ENCODE data around the gene TRIM28.
A peak's percentile ranks its signal among the peaks of the same experiment; 100 is the strongest.
"Not testable (repeated sequence)": the region's sequence is repeated elsewhere in the genome, so short reads cannot be mapped to it uniquely, and the experiment has no call there.

TRIM28 gene

DNA sequence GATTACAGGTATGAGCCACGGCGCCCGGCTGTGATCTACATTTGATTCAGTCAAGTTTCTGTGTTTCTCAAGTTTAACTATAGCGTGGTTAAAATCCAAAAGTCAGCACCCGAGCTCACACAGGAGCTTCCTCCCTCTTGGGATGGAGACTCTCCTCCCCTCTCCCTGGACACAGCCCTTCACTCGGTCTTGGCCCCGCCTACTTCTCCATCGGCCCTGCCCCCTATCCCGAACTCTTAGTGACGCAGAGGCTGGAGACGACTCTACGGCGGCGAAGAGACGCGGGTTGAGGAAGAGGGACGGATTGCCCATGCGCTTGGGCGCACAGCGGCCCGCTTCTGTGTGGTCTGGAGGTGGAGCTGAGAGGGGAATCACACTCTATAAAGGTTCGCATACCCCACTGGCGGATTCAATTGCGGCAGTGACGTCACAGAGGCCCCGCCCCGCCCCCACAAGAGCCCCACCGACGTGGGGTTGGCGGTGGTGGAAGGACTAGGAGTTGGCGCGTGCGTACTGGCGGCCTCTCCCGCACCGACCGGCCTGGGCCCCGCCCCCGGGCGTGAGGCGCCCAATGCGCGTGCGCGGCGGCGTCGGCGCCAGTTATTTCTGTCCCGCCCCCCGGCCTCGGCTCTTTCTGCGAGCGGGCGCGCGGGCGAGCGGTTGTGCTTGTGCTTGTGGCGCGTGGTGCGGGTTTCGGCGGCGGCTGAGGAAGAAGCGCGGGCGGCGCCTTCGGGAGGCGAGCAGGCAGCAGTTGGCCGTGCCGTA lies at the start of gene TRIM28:
TRIM28 (plus strand) TSS at position 239 of the 765 bp plus-strand sequence. CDS start 694 bp downstream, outside the sequence.
- DNase-seq (ENCODE audit: extremely low spot score): peak; percentile 100
- ChIA-PET POLR2A (interaction anchor here (0.5 to 2.9 kb wide), 7 partner anchors 10 to 240 kb away, joined by 3 to 32 read pairs (median 4); partner anchors contain the start of genes CHMP2A and ZBTB45), CTCF (interaction anchor here (1.0 to 2.3 kb wide), 4 partner anchors 10 to 37 kb away, joined by 3 to 23 read pairs (median 9); partner anchors contain the start of genes CHMP2A and ZBTB45)
- TF ChIP-seq, protein P1, sequence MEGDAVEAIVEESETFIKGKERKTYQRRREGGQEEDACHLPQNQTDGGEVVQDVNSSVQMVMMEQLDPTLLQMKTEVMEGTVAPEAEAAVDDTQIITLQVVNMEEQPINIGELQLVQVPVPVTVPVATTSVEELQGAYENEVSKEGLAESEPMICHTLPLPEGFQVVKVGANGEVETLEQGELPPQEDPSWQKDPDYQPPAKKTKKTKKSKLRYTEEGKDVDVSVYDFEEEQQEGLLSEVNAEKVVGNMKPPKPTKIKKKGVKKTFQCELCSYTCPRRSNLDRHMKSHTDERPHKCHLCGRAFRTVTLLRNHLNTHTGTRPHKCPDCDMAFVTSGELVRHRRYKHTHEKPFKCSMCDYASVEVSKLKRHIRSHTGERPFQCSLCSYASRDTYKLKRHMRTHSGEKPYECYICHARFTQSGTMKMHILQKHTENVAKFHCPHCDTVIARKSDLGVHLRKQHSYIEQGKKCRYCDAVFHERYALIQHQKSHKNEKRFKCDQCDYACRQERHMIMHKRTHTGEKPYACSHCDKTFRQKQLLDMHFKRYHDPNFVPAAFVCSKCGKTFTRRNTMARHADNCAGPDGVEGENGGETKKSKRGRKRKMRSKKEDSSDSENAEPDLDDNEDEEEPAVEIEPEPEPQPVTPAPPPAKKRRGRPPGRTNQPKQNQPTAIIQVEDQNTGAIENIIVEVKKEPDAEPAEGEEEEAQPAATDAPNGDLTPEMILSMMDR (IDR thresholded peaks at IDR 0.05; ENCODE audit: control extremely low read depth, extremely low read depth, low read depth, missing control alignments): no peak

DNA sequence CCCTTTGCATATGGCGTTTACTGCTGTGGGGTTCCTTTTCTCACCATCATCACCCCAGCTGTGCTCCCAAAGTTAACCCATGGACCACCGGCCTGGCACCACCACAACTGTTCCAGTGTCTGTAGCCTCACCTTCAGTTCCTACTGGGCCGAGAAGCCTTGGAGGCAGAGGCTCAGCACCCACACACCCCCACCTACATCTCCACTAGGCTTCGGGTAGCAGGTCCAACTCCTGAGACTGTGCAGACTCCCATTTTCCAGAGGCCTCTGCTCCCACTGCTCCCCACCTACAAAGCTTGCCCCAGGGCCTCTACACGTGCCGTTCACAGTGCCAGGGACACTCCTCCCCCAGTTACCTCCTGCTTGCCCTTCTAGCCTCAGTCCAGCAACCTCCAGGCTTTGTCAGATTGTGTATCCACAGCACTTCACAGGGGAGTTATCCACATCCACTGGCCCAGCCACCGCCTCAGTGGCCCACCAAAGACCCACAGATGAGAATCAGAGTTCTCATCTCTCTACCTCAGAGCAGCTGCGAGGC lies 46.2 kb upstream of the TRIM28 start:
- TF ChIP-seq, protein P1 (IDR thresholded peaks at IDR 0.05; ENCODE audit: control extremely low read depth, extremely low read depth, low read depth, missing control alignments): no peak
- CTCF ChIA-PET: interaction anchor here (1.4 to 5.3 kb wide), 2 partner anchors 16 to 22 kb away, joined by 7 to 39 read pairs; partner anchors contain the start of gene ZBTB45
- DNase-seq (ENCODE audit: extremely low spot score): no peak
- POLR2A ChIA-PET: no interaction called here

DNA sequence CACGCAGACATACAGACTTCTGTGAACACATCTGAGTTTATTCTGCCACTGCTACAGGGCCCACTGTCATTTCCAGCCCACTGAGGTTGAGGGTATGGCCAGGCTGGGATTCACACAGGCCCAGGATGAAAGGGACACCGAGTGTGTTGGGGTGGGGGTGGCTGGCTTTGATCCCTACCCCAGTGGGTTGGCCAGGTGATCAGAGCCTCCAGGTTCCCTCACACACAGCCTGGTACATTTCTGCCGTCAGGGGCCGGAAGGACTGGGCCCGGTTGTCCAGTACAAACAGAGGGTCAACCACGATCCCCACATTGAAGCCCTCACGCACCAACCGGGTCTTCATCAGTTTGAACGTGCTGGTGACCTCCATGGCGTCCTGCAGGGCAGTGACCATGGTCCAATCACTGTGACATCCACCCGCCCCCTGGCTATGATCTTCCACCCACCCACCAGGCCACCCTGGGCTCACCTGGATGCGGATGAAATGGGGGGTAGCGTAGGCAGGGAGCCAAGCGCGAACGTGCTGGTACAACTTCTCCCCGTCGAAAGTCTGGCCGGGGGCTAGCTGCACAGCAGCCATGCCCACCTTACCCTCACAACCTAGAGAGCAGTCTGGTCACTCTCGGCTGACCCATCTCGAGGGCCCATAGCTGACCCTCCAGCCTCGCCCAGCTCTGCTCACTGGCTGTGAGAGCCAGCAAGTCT lies 45.4 kb upstream of the TRIM28 start:
- no peak for DNase-seq (ENCODE audit: extremely low spot score)
- CTCF ChIA-PET: interaction anchor here (1.2 to 5.3 kb wide), 3 partner anchors 12 to 21 kb away, joined by 3 to 39 read pairs (median 37); partner anchors contain the start of gene ZBTB45
- POLR2A ChIA-PET: interaction anchor here (1.3 kb wide), 1 partner anchor 9 kb away, joined by 8 read pairs; no protein-coding TSS in a partner anchor
- TF ChIP-seq, protein P1 (IDR thresholded peaks at IDR 0.05; ENCODE audit: control extremely low read depth, extremely low read depth, low read depth, missing control alignments): no peak

DNA sequence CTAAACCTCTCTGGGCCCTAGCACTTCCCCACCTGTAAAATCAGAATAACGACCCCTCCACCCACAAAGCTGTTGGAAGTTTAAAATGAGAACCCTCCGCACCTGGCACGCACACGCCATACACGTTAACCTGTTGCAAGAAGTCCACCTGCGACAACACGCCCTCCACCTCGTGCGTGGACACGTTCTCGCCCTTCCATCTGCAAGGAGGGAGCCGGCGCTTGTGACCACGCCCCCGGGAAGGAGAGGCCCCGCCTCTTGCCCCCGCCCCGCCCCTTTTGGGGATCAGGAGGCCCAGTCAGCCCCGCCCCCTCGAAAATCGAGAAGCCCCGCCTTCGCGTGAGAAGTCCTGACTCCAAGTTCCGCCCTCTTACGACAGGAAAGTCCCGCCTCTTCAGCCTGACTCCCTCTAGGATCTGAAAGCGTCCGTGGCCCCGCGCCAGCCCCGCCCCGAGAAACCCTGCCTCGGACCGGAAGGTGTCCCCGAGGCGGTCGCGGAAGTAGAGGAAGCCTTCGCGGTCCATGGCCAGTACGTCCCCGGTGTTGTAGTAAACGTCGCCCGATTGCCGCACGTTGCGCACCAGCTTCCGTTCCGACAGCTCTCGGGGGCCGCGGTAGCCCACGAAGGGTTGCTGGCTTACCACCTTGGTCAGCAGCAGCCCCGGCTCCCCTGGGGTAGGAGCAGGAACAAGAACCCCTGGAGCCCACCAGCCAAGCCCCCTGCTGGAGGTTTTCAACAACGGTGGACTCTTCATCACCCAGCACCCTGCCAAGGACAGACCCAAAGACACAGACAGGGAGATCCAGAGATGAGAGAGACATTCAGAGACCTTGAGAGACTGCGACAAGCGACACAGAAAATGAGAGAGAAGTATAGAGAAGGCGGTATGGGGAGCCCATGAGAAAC lies 44.6 kb upstream of the TRIM28 start:
- TF ChIP-seq, protein P1 (IDR thresholded peaks at IDR 0.05; ENCODE audit: control extremely low read depth, extremely low read depth, low read depth, missing control alignments): no peak
- peak; percentile 100 for DNase-seq (ENCODE audit: extremely low spot score)
- ChIA-PET POLR2A (interaction anchor here (0.5 to 1.3 kb wide), 2 partner anchors 10 to 75 kb away, joined by 3 to 8 read pairs; no protein-coding TSS in a partner anchor), CTCF (interaction anchor here (1.2 to 5.3 kb wide), 4 partner anchors 12 to 82 kb away, joined by 3 to 39 read pairs (median 23); partner anchors contain the start of gene ZBTB45)

DNA sequence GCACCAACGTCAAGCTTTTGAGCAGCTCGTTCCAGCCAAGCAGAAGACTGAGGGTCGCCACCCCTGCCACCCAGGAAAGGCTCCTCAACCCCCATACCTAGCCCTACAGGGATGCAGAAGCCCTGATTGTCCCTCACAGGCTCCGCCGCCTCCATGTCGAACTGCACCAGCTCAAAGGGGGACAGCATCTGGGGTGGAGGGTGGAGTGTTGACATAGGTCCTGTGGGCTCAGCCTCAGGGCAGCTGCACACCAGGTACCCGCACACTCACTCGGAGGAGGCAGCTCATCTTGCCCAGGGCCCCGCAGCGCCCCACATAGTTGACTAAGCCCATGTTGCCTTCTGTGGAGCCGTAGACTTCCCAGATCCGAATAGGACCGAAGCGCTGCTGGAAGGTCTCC lies 43.6 kb upstream of the TRIM28 start:
- ChIA-PET POLR2A (interaction anchor here (0.6 to 1.0 kb wide), 3 partner anchors 14 to 54 kb away, joined by 3 to 4 read pairs (median 3); partner anchors contain the start of genes CHMP2A and ZBTB45), CTCF (interaction anchor here (0.8 to 5.3 kb wide), 4 partner anchors 10 to 81 kb away, joined by 3 to 39 read pairs (median 23); partner anchors contain the start of gene ZBTB45)
- TF ChIP-seq, protein P1 (IDR thresholded peaks at IDR 0.05; ENCODE audit: control extremely low read depth, extremely low read depth, low read depth, missing control alignments): no peak
- DNase-seq (ENCODE audit: extremely low spot score): no peak

DNA sequence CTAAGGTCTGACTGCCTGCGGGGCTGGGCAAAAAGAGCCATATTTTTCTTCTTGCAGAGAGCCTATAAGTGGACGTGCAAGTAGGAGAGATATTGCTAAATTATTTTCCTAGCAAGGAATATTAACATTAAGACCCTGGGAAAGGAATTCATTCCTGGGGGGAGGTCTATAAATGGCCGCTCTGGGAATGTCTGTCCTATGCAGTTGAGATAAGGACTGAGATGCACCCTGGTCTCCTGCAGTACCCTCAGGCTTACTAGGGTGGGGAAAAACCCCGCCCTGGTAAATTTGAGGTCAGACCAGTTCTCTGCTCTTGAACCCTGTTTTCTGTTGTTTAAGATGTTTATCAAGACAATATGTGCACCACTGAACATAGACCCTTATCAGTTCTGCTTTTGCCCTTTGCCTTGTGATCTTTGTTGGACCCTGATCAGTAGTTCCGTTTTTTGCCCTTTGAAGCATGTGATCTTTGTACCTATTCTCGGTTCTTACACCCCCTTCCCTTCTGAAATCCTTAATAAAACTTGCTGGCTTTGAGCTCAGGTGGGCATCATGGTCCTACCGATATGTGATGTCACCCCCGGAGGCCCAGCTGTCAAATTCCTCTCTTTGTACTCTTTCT lies 36.2 kb upstream of the TRIM28 start:
- POLR2A ChIA-PET; DNase-seq (ENCODE audit: extremely low spot score): not testable (repeated sequence)
- CTCF ChIA-PET: interaction anchor here (0.6 to 0.9 kb wide), 3 partner anchors 10 to 28 kb away, joined by 3 to 5 read pairs (median 3); partner anchors contain the start of gene ZBTB45

Measured in GM10248 (cell line).